COR-L47 (cell line): Measurements from ENCODE around the gene UBQLNL.

ENCODE experiments used
- DNase-seq: peaks from one replicate; lab custom pipeline; 2025; lab: John Stamatoyannopoulos, UW

The UBQLNL gene, protein sequence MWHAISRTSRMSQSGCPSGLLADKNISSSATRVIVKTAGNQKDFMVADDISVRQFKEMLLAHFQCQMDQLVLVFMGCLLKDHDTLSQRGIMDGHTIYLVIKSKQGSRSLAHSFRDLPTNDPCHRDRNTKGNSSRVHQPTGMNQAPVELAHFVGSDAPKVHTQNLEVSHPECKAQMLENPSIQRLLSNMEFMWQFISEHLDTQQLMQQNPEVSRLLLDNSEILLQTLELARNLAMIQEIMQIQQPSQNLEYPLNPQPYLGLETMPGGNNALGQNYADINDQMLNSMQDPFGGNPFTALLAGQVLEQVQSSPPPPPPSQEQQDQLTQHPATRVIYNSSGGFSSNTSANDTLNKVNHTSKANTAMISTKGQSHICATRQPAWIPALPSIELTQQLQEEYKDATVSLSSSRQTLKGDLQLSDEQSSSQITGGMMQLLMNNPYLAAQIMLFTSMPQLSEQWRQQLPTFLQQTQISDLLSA

GRCh38 chr11:5516599-5516998 is at the start of gene UBQLNL:
TSS of gene UBQLNL (minus strand) at chr11:5516699. CDS start at chr11:5516441, 258 bp downstream.
- no peak for DNase-seq

DNA sequence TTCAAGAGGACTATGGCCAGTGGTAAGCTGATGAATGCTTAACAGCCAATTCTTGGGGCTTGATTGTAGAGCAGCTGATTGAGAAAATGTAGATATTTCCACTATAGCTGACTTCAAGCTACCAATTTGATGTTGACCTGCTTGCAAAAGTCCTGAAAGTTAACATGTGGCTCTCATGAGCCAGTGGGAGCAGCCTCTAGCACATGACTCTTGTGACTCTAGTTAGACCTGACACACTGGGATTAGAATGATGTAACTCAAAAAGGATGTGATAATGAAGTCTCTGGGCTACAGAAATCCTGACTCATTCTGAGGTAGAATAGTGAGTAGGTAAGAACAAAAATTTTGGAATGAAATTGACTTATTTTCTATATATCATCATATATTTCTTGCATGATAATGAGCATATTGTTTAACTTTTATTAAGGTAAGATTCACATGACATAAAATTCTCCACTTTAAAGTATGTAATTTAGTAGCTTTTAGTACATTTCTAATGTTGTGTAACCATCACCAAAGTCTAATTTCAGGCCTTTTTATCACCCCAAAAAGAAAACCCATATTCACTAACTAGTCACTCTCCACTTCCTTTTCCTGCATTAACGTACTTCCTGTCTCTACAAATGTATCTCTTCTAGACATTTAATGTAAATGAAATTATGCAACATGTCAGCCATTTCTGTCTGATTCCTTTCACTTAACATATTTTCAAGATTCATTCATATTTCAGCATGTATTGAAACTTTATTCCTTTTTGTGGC is 47.9 kb upstream of the UBQLNL start:
- DNase-seq: no peak

GRCh38 chr11:5557751-5558150 is 41.3 kb upstream of the UBQLNL start:
- no peak for DNase-seq

DNA sequence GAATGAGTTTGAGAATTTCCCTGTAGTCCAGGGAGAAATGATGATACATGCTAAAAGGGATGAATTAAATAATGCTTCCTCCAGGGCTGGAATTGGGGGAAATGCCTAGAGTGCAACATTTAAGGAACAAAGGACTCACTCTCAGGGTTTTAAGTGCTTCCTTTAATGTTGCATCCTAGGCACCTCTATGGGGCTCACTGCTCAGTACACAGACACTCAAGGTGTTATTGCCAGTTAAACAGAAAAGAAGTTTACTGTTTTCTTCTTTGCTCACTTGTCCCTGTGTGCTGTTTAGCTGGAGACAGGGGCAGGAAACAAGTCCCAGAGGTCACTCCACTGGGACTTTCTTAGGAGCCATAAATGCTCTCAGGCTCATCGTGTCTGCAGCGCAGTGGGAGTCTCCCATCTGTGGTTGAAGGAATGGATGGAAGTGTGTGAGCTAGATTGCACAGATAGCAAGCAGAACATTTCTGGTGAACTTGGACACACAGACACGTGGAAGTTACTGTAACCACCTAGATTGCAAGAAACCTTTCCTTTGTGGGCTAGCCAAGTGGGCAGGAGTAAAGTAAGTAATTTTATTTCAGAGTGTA is 40.2 kb upstream of the UBQLNL start:
- DNase-seq: no peak

DNA sequence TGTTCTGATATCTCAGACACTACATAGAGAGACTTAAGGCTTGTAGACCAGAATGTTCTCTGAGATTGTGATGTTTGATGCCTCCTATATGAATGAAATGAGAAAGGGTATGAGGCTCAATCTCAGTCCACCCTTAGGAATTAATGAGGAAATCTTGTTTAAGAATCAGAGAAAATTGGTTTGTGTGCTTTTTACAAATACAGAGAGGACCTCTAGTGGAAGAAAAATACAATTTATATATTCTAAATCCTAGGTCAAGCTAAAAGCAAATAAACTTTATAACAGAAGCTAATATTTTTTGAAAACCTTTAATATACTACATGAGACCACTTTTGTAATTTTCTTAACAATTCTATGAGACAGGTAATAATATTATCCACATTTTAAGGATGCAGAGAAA is 36.8 kb upstream of the UBQLNL start:
- DNase-seq: no peak

DNA sequence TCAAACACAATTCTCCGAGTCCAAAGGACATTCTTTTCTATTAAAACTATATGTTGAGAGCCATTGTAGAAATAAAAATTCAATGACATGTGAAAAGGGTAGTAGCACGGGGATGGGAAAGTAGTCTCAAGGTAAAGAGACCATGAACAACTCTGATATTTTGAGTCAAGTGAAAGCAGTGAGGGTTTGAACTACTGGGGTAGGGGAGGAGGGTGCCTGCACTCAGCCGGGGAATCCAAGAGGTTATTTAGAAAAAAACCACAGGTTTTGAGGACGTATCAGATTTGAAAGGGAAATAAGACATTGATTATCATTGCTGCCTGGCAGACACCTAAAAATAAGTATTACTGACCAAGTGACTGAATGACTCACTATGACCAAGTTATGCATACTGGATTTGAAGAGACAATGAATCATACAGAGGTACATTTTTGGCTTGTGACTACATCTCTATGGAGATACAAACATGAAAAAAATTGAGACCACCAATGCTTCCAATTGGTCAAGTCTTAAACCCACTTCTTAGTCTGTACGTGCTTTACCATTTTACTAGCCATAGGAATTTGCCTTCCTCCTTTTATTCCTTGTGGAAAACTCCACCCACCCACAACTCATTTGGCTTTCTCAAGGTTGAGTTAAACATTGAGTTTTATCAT is 34.1 kb upstream of the UBQLNL start:
- DNase-seq: no peak

GRCh38 chr11:5548440-5548839 is 31.9 kb upstream of the UBQLNL start, which contains the start of gene OR52H1:
TSS of gene OR52H1 (minus strand) at chr11:5548540. CDS start at chr11:5545505, 3,035 bp downstream.
- no peak for DNase-seq

GRCh38 chr11:5547982-5548381 is 31.5 kb upstream of the UBQLNL start:
- no peak for DNase-seq

DNA sequence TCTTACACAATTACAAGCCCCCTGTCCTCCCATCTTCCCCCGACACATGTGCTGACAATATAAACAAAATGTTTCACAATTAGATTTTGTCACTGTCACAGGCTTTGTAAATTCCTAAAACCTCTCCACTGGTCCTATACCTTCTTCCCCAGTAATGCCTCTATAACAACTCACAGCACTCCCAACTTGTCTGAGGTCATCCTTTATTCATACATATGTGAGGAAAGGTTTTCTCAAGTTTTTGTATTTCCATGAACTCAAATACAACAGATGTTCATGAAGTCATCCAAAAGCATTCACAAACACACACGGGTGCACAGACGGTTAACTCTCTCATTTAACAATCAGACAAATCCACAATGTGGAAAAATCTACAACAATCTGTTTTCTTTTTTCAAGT is 30.0 kb upstream of the UBQLNL start:
- DNase-seq: no peak

DNA sequence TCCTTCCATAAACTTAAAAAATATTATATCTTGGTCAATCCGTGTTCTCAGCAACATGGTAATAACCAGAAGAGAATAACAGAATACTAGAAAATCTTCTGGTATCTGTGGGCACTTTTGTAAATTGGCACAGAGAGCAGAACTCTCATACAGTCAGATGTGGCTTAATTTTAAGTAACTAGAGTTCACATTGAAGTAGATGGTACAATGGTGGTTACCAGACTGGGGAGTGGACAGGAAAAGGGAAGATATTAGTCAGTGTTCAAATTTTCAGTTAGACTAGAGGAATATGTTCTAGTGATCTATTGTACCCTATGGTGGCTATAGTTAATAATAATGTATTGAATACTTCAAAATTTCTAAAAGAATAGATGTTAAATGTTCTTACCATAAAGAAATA is 24.9 kb upstream of the UBQLNL start:
- DNase-seq: no peak

DNA sequence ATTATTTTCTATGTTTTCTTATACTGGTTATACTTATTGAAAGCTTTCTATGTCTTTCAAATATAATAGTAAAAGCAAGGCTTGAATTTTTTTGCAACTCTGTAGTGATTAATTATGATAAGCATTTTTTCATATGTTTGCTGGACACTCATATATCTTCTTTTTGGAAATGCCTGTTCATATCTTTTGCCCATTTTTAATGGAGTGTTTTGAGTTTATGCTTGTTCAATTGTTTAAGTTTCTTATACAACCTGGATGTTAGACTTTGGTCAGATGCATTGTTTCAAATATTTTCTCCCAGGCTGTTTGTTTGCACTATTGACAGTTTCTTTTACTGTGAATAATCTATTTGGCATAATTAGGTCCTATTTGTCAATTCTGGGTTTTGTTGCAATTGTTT is 20.0 kb upstream of the UBQLNL start:
- no peak for DNase-seq

DNA sequence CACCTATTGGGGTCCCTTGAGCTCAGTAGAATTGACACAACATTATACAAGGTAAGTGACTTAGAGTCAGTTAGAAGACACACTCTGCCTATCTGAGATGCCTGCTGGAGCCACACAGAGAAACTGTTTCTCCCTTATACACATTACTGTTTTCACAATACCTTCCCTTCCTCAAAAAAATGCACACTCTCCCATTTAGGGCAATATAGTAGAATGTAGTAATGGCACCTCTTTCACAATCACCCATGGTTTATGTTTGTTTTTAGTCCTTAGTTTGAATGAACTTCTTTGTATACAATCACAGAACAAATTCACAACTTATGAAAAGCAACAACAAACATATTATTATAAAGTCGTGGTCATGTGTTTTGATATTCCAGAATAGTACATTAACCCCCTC is 17.5 kb upstream of the UBQLNL start:
- DNase-seq: no peak

GRCh38 chr11:5531053-5531831 is 14.7 kb upstream of the UBQLNL start:
- no peak for DNase-seq

DNA sequence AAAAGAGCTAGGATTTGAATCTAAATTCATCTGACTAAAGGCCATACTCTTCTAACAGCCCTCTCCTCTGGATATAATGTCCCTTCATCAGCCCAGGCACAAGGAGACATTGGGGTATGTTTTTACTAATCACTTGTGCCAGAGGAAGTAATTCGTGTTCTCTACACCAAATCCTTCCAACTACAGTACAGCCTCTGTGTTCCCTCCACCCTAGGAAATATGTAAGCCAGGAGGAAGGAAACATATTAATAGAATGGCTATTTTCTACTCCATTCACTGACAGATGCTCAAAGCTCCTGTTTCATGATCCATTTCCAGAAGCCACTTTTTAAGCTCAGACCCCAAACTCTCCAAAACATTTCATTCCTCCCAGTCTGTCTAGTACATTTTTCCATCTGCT is 12.0 kb upstream of the UBQLNL start:
- DNase-seq: no peak

- no peak for DNase-seq
These were observed 11.2 kb upstream of the UBQLNL start for GRCh38 chr11:5527716-5528115.

GRCh38 chr11:5524756-5525155 is 8.3 kb upstream of the UBQLNL start:
- DNase-seq: no peak

DNA sequence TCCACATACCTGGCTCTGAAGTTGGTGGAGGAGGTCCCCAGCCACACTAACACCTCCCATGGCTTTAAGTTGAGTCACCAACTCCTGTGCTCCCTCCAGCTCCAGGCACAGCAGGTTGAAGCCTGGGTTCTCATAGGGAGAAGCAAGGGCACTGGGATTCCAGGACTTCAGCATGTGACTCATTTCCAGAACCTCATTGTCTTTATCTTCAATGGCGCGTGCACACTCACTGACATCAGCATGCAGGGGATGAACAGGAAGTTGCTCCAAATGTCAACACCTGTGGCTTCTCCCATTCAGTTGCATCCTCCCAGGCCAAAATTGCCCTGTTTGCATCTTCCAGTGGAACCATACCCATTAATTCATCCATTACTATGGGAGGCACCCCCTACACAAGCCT is 5.8 kb upstream of the UBQLNL start:
- DNase-seq: no peak

DNA sequence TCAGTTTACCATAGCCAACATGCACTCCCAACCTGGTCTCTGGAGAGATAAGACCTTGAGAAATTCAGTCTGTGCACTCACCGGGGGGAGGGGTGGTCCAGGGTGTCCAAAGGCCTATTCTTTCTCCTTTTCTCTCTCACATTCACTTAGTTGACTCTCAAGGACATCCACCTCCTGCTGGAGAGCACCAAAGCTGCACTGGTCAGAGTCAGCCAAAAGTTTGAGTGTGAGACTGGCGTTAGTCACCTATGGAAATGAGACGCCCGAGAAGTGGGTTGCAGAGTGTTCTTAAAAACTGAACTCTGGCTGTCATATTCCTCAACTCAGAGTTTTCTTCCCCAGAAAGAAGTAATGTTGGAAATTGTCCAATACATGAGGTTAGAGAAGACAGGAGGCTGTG is 5.0 kb upstream of the UBQLNL start:
- no peak for DNase-seq

DNA sequence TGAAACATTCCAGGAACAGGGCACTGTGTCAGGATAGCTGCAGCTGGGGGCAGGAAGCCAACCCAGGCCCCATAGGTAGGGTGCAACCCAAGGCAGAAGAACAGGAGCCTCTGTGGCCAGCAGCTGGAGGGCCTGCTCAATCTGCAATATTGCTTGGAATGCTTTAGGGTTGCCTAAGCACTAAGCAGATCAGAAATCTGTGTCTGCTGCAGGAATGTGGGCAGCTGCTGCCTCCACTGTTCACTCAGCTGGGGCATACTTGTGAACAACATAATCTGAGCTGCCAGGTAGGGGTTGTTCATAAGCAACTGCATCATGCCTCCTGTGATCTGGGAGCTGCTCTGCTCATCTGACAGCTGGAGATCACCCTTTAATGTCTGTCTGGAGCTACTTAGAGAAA is 1.7 kb downstream of the UBQLNL start:
- no peak for DNase-seq

DNA sequence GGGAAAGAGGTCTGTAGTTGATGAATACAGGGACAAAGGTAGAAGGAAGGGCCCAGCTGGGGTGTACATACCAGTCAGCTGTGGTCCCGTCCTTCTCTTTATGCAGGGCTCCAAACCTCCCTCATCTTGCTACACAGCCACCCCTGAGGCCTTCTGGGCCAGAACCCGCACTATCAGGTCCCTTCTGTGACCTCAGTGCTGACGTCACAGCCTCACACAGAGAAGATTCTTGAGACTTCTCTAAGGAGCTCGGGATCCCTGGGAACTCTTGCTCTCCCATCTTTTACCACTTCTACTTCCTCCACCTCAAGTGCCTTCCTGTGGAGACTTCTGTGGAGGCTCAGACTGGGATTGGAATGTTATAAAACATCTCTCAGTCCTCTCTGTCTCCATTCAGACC is 6.7 kb downstream of the UBQLNL start, which contains the start of gene UBQLN3:
Gene UBQLN3, minus strand, starts transcription at position 155 of the 400 bp plus-strand sequence. CDS start 399 bp downstream, outside the sequence.
- no peak for DNase-seq

GRCh38 chr11:5508605-5509004 is 7.9 kb downstream of the UBQLNL start:
- DNase-seq: no peak
